Ramos (cell line): ENCODE measurements around the gene ACVR2B.

Source experiments
- in situ Hi-C: fragments of 300-500 bp; cut with MboI; formaldehyde crosslinking; loops from one replicate; pipeline ENCODE4 v1.14.3; 2022; ENCODE audit warnings: low sequenced_read_pairs; ENCODE audit not compliant: unreplicated experiment

The ACVR2B gene

DNA sequence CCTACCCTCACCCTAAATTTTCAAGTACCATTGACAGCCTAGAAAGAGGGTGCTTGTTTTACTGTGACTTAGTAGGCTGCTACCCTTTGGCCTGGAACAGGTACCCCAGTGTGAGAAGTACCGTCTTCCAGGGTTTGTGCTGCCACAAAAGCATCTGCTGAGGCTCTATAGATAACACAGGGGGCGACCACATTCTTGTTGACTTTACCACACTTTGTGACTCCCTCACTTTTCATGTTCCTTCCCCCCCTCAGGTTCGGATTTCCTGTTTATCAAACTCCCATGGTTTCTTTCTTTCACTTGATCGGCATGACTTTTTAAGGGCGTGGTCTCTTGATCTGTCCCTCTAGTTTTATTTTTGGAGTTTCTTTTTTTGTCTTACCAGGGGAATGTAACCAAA lies 66.0 kb downstream of the ACVR2B start:
- in situ Hi-C loops: loop anchor here (10.0 kb wide), 1 partner anchor 125 kb away; the partner anchor contains the start of gene SCN5A

DNA sequence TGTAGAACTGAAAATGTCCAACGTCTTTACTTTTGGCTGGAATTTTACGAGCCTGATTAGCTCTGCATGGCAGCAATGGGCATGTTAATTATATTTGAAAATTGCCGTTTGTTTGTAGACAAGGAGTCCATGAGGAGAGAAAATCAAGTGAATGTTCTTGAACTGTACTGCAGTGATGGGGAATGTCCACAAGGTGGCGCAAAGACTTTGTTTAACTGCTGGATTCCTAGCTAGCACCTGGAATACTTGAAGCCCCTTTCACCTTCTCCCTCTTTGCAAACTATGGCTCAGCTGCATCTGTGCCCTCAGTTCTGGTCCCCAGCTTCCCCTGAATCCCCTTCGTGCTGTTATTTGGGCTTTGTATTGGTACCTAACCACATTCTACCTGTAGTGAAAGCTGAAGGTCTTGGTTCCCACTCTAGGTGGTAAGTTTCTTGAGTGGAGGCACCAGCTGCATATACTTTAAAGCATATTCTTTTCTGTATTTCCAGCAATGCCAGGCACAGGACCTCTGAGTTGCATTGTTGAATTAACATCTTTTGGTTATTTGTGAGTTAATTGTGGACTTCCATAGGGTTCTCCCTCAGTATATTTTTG lies 67.8 kb downstream of the ACVR2B start:
- in situ Hi-C loops: loop anchor here (10.0 kb wide), 1 partner anchor 123 kb away; the partner anchor contains the start of gene SCN5A

DNA sequence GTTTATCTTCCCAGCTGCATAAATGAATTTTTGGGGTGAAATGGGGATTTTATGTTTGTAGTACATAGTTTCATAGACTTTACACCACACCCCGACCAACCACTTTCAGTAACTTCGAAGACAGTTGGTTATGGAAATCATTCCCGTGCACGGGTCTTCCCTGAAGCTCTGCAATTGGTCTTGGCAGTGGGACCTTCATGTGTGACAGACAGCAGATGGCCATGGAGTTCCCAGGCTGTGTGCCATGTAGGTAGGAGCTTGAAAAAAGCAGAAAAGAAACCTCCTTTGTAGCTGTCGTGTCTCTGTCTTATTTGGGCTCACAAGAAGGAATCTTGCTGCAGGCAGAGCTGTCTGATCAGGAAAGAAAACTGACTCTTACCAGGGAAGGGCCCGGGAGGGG lies 68.3 kb downstream of the ACVR2B start:
- in situ Hi-C loops: loop anchor here (10.0 kb wide), 1 partner anchor 123 kb away; the partner anchor contains the start of gene SCN5A

DNA sequence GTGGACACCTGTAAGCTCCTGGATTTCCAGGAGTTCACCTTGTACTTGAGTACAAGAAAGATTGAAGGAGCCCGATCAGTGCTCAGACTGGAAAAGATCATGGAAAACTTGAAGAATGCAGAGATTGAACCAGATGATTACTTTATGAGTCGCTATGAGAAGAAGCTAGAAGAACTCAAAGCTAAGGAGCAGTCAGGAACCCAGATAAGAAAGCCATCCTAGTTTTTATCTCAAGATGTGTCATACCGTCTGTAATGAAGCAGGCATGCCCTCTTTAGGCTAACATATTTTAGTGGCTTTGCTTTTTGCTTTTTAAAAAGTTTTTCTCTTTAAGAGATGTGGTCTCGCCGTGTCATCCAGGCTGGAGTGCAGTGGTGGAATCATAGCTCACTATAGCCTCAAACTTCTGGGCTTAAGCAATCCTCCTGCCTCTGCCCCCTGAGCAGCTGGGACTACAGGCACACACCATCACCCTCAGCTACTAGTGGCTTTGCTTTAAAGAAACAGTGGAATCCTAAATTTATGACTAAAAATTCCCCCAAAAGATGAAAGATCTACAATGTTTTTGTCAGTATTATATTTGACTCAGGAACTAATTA lies 70.5 kb downstream of the ACVR2B start:
- in situ Hi-C loops: loop anchor here (10.0 kb wide), 1 partner anchor 121 kb away; the partner anchor contains the start of gene SCN5A

DNA sequence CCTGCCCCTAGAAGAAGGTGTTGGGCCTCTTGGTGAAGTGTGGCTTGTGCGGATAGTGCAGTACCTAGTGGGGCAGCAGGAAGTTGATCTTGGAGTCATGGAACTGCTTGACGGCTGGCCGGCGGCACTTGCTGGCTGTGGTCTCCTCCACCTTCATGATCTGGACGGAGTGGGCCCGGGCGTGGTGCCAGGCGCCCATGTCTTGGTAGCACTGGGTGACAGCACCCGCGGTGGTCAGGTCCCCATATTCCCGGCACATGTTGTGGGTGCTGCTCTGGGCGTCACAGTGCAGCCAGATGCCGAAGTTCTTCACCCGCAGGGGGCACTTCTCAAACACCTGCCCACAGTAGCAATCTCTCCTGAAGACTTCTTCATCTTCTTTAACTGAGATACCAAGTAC lies 73.1 kb downstream of the ACVR2B start:
- in situ Hi-C loops: loop anchor here (10.0 kb wide), 1 partner anchor 118 kb away; the partner anchor contains the start of gene SCN5A

DNA sequence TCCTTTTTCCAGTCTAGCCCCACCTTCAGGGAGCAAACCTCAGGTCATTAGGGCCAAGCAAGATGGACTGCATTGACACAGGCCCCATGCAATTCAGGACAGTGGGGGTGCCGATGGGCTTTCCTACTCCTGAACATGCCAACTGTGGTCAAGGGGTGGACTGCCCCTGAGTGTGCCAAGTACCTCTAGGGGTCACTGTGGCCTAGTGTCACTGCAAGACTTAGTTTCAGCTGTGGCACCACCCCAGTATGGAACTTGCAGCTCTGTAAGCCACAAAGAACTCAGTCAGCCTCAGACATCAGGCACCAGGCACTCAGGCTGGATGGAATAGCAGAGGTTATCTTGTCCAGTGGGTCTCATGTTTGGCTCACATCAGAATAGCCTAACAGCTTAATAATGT lies 74.8 kb downstream of the ACVR2B start:
- in situ Hi-C loops: loop anchor here (10.0 kb wide), 1 partner anchor 116 kb away; the partner anchor contains the start of gene SCN5A

DNA sequence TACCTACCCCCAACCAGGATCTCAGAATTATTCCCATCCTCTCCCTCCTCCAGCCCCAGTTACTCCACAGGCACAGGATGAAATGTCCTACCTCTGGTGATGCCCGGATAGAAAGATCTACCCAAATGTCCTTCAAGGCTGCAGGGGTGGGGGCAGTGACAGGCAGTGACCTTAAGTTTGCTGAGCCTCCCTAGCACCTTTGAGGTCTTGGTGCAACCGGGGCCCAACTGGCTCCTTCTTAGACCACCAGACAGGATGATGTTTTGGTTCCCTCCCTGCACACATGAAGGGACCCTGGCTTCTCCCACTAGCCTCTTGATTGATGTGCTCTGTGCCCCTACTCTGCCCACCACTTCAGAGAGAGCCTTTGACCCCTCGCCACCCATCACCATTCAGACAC lies 78.8 kb downstream of the ACVR2B start:
- in situ Hi-C loops: no loop called here

DNA sequence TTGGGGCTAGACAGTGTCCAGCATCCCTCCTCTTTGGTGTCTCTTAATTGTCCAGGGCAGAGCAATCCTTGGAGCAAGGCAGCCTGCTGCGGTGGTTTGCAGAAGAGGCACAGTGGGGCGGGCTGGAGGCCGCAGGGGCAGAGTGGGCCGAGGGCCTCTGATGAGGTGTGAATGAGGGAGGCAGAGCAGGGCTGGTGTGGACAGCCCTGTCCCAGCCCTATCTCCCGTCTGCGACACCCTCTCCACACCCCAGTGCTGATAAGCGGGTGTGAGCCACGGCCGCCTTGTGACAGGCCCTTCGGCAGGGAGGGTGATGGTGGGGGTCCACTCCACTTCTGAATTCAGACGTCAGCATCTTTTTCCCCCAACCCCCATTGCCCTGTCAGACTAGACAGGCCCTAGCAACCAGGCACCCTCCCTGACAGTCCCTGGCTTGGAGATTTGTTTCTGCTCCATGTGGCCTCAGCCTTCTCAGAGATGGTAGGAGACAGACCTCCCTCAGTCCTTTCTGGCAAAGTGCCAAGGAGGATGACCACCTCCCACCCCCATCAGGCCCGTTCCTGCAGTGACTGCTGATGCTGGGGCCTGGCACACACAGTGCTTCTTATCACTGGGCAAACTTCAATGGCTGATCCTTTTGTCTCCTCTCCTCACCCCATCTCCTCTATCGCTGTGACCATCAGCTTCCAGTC lies 79.7 kb downstream of the ACVR2B start:
- in situ Hi-C loops: no loop called here

DNA sequence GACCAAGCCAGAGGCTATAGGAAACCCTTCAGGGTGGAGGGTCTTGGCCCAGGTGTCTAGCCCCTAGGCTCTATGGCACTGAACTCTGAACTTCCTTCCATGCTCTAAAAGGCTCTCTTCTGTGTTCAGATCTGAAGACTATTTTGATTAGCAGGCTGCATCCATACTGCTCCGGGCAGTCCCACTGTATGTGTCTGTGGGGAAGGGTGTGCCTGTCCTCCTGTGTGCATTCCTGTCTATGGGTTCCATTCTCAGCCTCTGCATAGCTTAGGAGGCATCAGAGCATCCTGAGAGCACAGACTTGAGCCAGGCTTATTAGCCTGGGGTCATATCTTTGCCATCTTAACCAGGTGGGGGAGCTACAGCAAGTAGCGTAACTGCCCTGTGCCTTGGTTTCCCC lies 80.5 kb downstream of the ACVR2B start:
- in situ Hi-C loops: no loop called here

DNA sequence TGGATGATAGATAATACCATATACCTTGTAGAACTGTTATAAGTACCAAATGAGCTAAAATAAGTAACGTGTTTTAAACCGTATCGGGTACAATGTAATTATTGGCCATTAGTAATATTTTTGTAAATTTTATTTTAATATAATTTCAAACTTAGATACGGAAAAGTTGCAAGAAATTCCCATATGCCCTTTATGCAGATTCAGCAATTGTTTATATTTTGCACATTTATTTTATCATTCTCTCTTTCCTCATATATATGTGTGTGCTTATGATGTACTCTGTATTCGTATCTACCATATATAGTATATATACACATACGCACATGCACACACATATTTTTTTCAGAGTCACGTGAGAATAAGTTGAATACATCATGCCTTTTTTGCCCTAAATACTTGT lies 80.9 kb downstream of the ACVR2B start:
- in situ Hi-C loops: no loop called here

DNA sequence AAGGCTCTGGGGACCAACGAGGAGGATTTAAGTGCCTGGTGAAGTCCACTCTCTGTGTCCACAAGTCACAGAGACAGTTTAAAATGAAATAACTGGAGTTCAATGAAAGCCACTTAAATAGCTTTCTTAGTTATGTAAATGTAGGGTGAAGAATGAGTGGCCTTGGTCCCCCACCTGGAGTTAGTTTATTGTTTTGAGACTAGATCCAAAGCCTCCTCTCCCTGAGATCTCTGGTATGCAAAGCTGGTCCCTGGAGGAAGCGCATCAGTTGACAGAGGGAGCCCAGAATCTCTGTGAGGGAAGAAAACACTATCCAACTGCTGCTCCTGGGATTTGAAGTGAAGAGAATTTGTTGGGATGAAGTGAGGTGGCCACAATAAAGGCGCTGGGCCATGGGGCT lies 83.0 kb downstream of the ACVR2B start:
- in situ Hi-C loops: no loop called here

DNA sequence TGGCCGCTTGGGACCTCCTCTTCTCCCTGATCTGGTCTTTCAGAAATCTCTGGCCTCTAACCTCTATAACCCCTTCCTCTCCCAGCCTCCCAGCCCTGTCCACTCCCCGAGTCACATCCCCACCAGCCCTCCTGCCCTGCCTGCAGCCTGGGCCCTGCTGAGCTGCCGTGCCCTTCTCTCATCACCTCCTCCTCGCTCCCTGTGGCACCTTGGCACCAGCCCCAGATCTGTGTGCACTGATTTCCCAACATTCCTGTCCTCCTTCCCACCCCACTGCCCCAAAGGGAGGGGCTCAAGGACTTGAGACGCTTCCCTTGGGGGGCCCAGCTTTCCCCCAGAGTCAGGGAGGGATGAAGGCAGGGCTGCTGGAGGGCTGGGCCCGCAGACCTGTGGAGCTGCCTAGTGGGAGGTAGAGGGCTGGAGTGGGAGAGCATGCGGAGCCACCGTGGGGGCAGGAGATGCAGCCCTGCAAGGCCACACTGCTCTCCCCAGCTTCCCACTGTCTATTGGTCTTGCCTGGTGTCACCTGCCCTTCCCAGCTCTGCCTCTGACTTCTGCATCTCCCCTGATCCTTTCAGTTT lies 85.2 kb downstream of the ACVR2B start:
- in situ Hi-C loops: no loop called here

DNA sequence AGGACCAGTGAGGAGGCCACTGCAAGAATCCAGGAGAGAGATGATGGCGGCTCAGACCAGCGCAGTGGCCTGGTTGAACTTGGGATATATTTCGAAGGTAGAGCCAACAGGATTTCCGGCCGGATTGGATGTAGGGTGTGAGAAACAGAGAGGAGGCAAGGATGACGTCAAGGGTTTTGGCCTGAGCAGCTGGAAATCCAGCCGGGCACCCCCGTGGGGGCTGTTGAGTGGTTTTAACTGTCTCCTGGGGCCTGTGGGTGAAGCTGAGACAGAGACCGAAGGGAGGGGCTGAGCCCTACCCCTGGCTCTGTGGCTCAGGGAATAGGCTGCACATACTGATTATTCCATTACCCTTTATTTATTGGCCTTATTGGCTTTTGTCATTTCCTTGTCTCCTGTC lies 88.1 kb downstream of the ACVR2B start:
- in situ Hi-C loops: no loop called here
